Measurements from ENCODE around the gene UNC13B.

- TF ChIP-seq BHLHE40 (IDR thresholded peaks at IDR 0.05; ENCODE audit: borderline replicate concordance), result no peak
- TF ChIP-seq HDGF (IDR thresholded peaks at IDR 0.05; ENCODE audit: borderline replicate concordance), result no peak
These were observed 41.7 kb downstream of the UNC13B start for GRCh38 chr9:35203528-35203927.
